ENCODE results near the gene SYPL2. TPM values are rescaled to one million over a fixed set of nuclear protein-coding genes. Genes with fewer than 3 reads are reported as not detected.

Gene SYPL2
- total RNA-seq, result 100 to 1,000 TPM; 125 to 203 (median 163) TPM
- polyA plus RNA-seq, result 10 to 100 TPM; 35.3 to 67.8 (median 66.2) TPM
- long read RNA-seq, donor 1, transcript SYPL2-201 (6 exons, 3,624 nt), result major isoform, 6 of 44 reads
- long read RNA-seq, donor 1, partial matches to known transcripts, result 37 of 44 reads
- long read RNA-seq, donor 1, other reads (novel, unspliced or antisense), result 1 of 44 reads
- long read RNA-seq, donor 2, transcript SYPL2-201 (6 exons, 3,624 nt), result major isoform, 48 of 180 reads
- long read RNA-seq, donor 2, partial matches to known transcripts, result 125 of 180 reads
- long read RNA-seq, donor 2, other reads (novel, unspliced or antisense), result 7 of 180 reads

GRCh38 chr1:109466452-109467300 lies at the start of gene SYPL2:
SYPL2 (plus strand) TSS chr1:109466546; CDS start chr1:109466844, 298 bp downstream.
- WGBS, 3 donors, result 0% methylated on average over 52 to 88 of the region's 88 CpGs
- Histone ChIP-seq H3K4me1 (peaks cover 33% of the 10 kb centered on the region), H3K4me3 (peak within 1 kb of the TSS; percentile 87), H3K9me3 (no peaks in the 10 kb centered on the region), H3K36me3 (ENCODE audit: insufficient read depth in 1 of 2, low read depth in 1 of 2) (no peaks in the 10 kb centered on the region), H3K27me3 (ENCODE audit: insufficient read depth in 3 of 3, low read length in 2 of 3) (no peaks in the 10 kb centered on the region), H3K27ac (peak within 1 kb of the TSS; percentile 97)
- TF ChIP-seq CTCF (IDR thresholded peaks at IDR 0.05), result no peak
- peak; percentile 86 to 95 for DNase-seq
- peak; percentile 85 to 89 (median 88) for ATAC-seq
- intact Hi-C loops (cut with DNase I), result loop anchor here in 1 of 2 donors (5.0 kb wide), 1 partner anchor 39 kb away; the partner anchor contains the start of gene PSMA5

- DNase-seq (no peak), ATAC-seq (no peak)
- Histone ChIP-seq H3K9me3 (no peaks in the 10 kb centered on the region), H3K27me3 (ENCODE audit: insufficient read depth in 3 of 3, low read length in 2 of 3) (no peaks in the 10 kb centered on the region), H3K27ac (peak overlapping the region; percentile 90), H3K4me3 (peak overlapping the region; percentile 13), H3K36me3 (ENCODE audit: insufficient read depth in 1 of 2, low read depth in 1 of 2) (peaks cover 7 to 34% of the 10 kb centered on the region in 2 donors), H3K4me1 (peaks cover 33% of the 10 kb centered on the region)
- intact Hi-C loops (cut with DNase I), result loop anchor here in 1 of 2 donors (5.0 kb wide), 1 partner anchor 69 kb away; the partner anchor contains the start of gene CYB561D1
- 40 to 54% (median 46%) methylated on average over 2 of the region's 2 CpGs for WGBS, 3 donors
- TF ChIP-seq CTCF (IDR thresholded peaks at IDR 0.05), result no peak
Observed at GRCh38 chr1:109423498-109423897, 42.8 kb upstream of the SYPL2 start.

GRCh38 chr1:109425391-109426280 lies 40.7 kb upstream of the SYPL2 start:
- Histone ChIP-seq H3K9me3 (no peaks in the 10 kb centered on the region), H3K27ac (peak overlapping the region; percentile 90), H3K4me3 (peak overlapping the region; percentile 84), H3K4me1 (peaks cover 33% of the 10 kb centered on the region), H3K27me3 (ENCODE audit: insufficient read depth in 3 of 3, low read length in 2 of 3) (no peaks in the 10 kb centered on the region), H3K36me3 (ENCODE audit: insufficient read depth in 1 of 2, low read depth in 1 of 2) (peaks cover 3 to 13% of the 10 kb centered on the region in 2 donors)
- ATAC-seq (peak; percentile 54 to 71 (median 61)), DNase-seq (peak; percentile 58 to 85)
- no peak for TF ChIP-seq CTCF (IDR thresholded peaks at IDR 0.05)
- intact Hi-C loops (cut with DNase I), result loop anchor here (2.0 to 5.0 kb wide), 3 partner anchors 37 to 45 kb away; partner anchors contain the start of gene SYPL2 (in 1 of the 2)
- WGBS, 3 donors, result 1% methylated on average over 31 to 32 of the region's 32 CpGs

All from psoas muscle (tissue), 8 donors.